Breast epithelium (tissue), 4 donors: ENCODE measurements around the gene TLCD4. TPM values are rescaled to one million over a fixed set of nuclear protein-coding genes. Genes with fewer than 3 reads are reported as not detected.

Experiments
- DNase-seq, 2 donors: peaks; one replicate each; pipeline ENCODE4 v3.0.0-alpha.2; 2019; ENCODE audit warnings: low spot score in 2 of 2
- H3K27ac ChIP-seq, 2 donors: fragments of 200-600 bp; sonication (generic) in 1 of 2; one replicate each; pipeline ENCODE4 v1.5.1; 2016 to 2019; ENCODE audit warnings: mild to moderate bottlenecking in 1 of 2
- H3K27me3 ChIP-seq, 2 donors: fragments of 200-600 bp; sonication (generic) in 1 of 2; one replicate each; pipeline versions ENCODE4 v1.5.1 to v1.6.0; 2017 to 2019; ENCODE audit warnings: control low read depth in 1 of 2, mild to moderate bottlenecking in 1 of 2
- H3K36me3 ChIP-seq: fragments of 200-600 bp; one replicate; pipeline ENCODE4 v1.5.1; 2019
- H3K4me1 ChIP-seq, 2 donors: fragments of 200-600 bp; sonication (generic); one replicate each; pipeline ENCODE4 v1.5.1; 2016 to 2019; ENCODE audit warnings: control low read depth in 1 of 2
- H3K4me3 ChIP-seq, 3 donors: fragments of 200-600 bp; sonication (generic); 1 replicate in 2 of 3; 2 replicates in 1 of 3; pipeline ENCODE4 v1.5.1; 2016 to 2019; ENCODE audit warnings: mild to moderate bottlenecking in 3 of 3, moderate library complexity in 2 of 3
- H3K9me3 ChIP-seq, 2 donors: fragments of 200-600 bp; sonication (generic) in 1 of 2; one replicate each; pipeline ENCODE4 v1.5.1; 2016 to 2019; ENCODE audit warnings: control low read depth in 1 of 2
- CTCF ChIP-seq, 3 donors: fragments of 450-650 bp; IDR thresholded peaks; one replicate each; pipeline ENCODE4 v1.5.1; 2016 to 2017; ENCODE audit warnings: antibody characterized with exemption in 3 of 3, mild to moderate bottlenecking in 3 of 3, moderate library complexity in 3 of 3
- POLR2A ChIP-seq: fragments of 450-650 bp; IDR thresholded peaks from one replicate; pipeline ENCODE4 v1.6.1; 2016; ENCODE audit warnings: antibody characterized with exemption, mild to moderate bottlenecking, moderate library complexity
- POLR2AphosphoS5 ChIP-seq, 3 donors: sonication (generic); formaldehyde crosslinking; IDR thresholded peaks; one replicate each; pipeline ENCODE4 v1.6.1; 2017; ENCODE audit warnings: antibody characterized with exemption in 3 of 3
- intact Hi-C: fragments of 100-400 bp; cut with DNase I; formaldehyde crosslinking; loops from one replicate; pipeline ENCODE4 v1.15.1; 2023; ENCODE audit warnings: low total_unique reads
- total RNA-seq, 3 donors: library from RNA; depleted of rRNA; stranded (reverse); fragments of >200 nt; gene quantifications; one replicate each; pipeline ENCODE4 v1.1.0, GENCODE V29; 2016

TLCD4 gene
- total RNA-seq, 3 donors from 2014 or later = 5.9 to 22.4 (median 6.9) TPM

GRCh38 chr1:95113684-95114083 is 3.5 kb upstream of the TLCD4 start:
- intact Hi-C loops = no loop called here
- no peaks in the 10 kb centered on the region for H3K4me1 ChIP-seq
- TF ChIP-seq POLR2A (no peak), POLR2AphosphoS5 (IDR thresholded peaks at IDR 0.05) (no peak), CTCF (IDR thresholded peaks at IDR 0.05) (no peak)
- no peak overlapping the region for H3K27ac ChIP-seq
- H3K4me3 ChIP-seq = no peak overlapping the region
- no peaks in the 10 kb centered on the region for H3K27me3 ChIP-seq
- no peak for DNase-seq
- H3K9me3 ChIP-seq = no peaks in the 10 kb centered on the region
- H3K36me3 ChIP-seq = no peaks in the 10 kb centered on the region

DNA sequence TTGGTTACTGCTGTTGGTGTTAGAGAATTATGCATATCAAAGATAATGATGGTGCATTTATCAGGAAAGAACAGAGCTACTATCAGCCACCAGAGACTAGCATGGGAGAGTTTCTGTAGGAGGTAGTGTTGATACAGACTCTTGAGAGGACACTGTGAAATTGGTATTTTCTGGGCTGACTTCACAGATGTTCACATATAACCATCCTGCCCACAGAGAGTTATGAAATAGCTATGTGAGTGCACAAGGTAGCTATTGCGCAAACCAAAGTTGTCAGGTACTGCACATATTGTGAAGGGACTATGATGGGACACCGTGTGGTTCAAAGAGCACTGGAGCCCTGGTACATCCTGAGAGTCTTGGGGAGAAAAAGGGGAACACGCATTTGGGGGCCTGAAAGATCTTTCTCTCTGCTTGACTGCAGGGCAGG is 1.4 kb upstream of the TLCD4 start:
- Histone ChIP-seq H3K4me1 (no peaks in the 10 kb centered on the region), H3K4me3 (no peak overlapping the region), H3K27me3 (no peaks in the 10 kb centered on the region), H3K9me3 (no peaks in the 10 kb centered on the region), H3K36me3 (no peaks in the 10 kb centered on the region), H3K27ac (no peak overlapping the region)
- no peak for DNase-seq
- TF ChIP-seq POLR2AphosphoS5 (IDR thresholded peaks at IDR 0.05) (no peak), POLR2A (no peak), CTCF (IDR thresholded peaks at IDR 0.05) (no peak)
- intact Hi-C loops = no loop called here

- intact Hi-C loops = no loop called here
- Histone ChIP-seq H3K4me1 (no peaks in the 10 kb centered on the region), H3K27me3 (no peaks in the 10 kb centered on the region), H3K9me3 (no peaks in the 10 kb centered on the region), H3K27ac (peak overlapping the region; percentile 69 to 73), H3K4me3 (peak overlapping the region; percentile 75 to 86 (median 82)), H3K36me3 (no peaks in the 10 kb centered on the region)
- peak in 1 of 2 donors; percentile 38 for DNase-seq
- peak; percentile 43 to 58 (median 50) for TF ChIP-seq CTCF (IDR thresholded peaks at IDR 0.05)
- TF ChIP-seq POLR2A = no peak
- no peak for TF ChIP-seq POLR2AphosphoS5 (IDR thresholded peaks at IDR 0.05)
These were observed 462 bp upstream of the TLCD4 start for GRCh38 chr1:95116580-95117206.

DNA sequence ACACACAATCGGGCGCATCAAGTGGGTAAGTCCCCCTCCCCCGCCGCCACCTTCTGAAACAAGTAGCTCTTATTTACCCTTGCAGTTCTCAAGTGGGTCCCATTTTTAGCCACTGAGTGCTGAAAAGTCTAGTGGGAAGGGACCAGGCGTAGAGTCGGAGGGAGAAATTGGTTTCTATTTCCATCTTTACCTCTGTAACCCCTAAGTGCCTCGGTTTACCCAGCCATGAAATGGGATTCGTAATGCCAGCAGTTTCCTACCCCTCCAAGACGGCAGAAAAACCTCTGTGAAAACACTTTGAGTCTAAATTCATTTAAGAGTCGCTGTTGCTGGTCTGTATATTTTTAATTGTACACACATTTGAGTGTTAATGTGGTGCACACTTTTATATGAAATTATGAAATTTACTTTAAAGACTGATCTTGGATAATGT is 928 bp downstream of the TLCD4 start:
- H3K36me3 ChIP-seq = no peaks in the 10 kb centered on the region
- peak overlapping the region in 1 of 2 donors; percentile 73 for H3K27ac ChIP-seq
- H3K27me3 ChIP-seq = no peaks in the 10 kb centered on the region
- no peak for TF ChIP-seq POLR2A
- no peak for TF ChIP-seq POLR2AphosphoS5 (IDR thresholded peaks at IDR 0.05)
- no peak for TF ChIP-seq CTCF (IDR thresholded peaks at IDR 0.05)
- peak overlapping the region; percentile 75 to 86 (median 82) for H3K4me3 ChIP-seq
- no peaks in the 10 kb centered on the region for H3K4me1 ChIP-seq
- intact Hi-C loops = no loop called here
- no peaks in the 10 kb centered on the region for H3K9me3 ChIP-seq
- no peak for DNase-seq

DNA sequence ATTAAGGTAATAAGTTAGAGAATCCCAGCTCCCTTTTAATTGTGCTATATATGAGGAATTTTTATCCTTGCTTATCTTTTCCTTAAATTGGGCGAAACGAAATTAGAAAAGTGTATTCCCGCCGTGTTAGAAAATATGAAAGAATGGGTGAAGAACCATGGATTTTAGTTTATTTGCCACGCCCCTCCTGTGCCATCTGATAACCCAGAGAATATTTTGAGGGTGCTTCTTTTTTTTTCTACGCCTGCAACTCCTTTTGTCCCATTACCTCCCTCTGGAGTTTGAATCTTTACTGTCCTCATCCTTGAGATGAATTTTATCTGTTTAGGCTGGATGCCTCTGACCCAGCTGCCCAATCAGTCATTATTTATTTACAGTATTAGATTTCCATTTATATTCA is 1.6 kb downstream of the TLCD4 start:
- Histone ChIP-seq H3K4me3 (no peak overlapping the region), H3K4me1 (no peaks in the 10 kb centered on the region), H3K9me3 (no peaks in the 10 kb centered on the region), H3K36me3 (no peaks in the 10 kb centered on the region), H3K27ac (no peak overlapping the region), H3K27me3 (no peaks in the 10 kb centered on the region)
- intact Hi-C loops = no loop called here
- TF ChIP-seq POLR2A (no peak), POLR2AphosphoS5 (IDR thresholded peaks at IDR 0.05) (no peak), CTCF (IDR thresholded peaks at IDR 0.05) (no peak)
- DNase-seq = no peak
